Epithelial cell of proximal tubule (primary cell): Measurements from ENCODE around the gene LEMD3. TPM values are rescaled to one million over a fixed set of nuclear protein-coding genes. Genes with fewer than 3 reads are reported as not detected.

Experiments used
- DNase-seq: peaks from one replicate; pipeline ENCODE4 v3.0.0-alpha.2; 2011; ENCODE audit warnings: low read depth
- H3K4me3 ChIP-seq: 2 replicates; pipeline ENCODE4 v1.5.1; 2011; ENCODE audit warnings: low read depth, mild to moderate bottlenecking, low read length
- total RNA-seq: library from RNA; depleted of rRNA; stranded (reverse); fragments of >200 nt; gene quantifications from 2 replicates; pipeline ENCODE4 v1.2.3, GENCODE V29; 2015
- TF ChIP-seq, protein P1 (sequence below): conservative IDR thresholded peaks from 2 replicates; pipeline ENCODE4 v1.5.1; 2012; ENCODE audit warnings: low read depth, mild to moderate bottlenecking, low read length

LEMD3 gene
- total RNA-seq, 1 donor from 2014 or later: 18.7 TPM

DNA sequence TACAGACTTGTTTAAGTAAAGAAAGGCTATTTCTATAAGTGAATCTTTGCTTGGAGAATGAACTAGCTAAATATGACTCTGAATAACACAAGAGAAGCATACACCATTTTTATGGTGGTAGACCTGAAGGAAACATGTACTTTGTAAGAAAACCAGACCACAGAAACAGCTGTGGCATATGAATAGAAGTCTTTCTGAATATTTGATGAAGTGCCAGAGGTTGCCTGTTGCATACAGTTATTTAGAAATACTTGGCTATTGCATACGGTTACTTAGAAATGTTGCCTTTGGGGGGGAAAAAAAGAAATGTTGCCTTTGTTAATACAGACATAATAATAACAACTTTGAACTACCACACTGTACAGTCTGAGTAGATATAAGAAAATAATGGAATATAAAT lies 16.8 kb upstream of the LEMD3 start:
- TF ChIP-seq, protein P1, sequence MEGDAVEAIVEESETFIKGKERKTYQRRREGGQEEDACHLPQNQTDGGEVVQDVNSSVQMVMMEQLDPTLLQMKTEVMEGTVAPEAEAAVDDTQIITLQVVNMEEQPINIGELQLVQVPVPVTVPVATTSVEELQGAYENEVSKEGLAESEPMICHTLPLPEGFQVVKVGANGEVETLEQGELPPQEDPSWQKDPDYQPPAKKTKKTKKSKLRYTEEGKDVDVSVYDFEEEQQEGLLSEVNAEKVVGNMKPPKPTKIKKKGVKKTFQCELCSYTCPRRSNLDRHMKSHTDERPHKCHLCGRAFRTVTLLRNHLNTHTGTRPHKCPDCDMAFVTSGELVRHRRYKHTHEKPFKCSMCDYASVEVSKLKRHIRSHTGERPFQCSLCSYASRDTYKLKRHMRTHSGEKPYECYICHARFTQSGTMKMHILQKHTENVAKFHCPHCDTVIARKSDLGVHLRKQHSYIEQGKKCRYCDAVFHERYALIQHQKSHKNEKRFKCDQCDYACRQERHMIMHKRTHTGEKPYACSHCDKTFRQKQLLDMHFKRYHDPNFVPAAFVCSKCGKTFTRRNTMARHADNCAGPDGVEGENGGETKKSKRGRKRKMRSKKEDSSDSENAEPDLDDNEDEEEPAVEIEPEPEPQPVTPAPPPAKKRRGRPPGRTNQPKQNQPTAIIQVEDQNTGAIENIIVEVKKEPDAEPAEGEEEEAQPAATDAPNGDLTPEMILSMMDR: no peak
- no peak overlapping the region for H3K4me3 ChIP-seq
- no peak for DNase-seq

DNA sequence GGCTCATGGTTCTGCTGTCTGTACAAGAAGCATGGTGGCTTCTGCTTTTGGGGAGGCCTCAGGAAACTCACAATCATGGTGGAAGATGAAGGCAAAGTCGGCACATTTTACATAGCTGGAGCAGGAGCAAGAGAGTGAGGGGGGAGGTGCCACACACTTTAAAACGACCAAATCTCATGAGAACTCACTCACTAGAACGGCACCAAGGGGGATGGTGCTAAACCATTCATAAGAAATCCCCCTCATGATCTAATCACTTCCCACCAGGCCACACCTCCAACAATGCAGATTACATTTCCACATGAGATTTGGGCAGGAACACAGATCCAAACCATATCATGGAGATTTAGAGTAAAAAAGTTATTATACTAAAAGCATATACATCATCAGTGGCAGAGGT lies 13.6 kb upstream of the LEMD3 start:
- TF ChIP-seq, protein P1: no peak
- no peak for DNase-seq
- no peak overlapping the region for H3K4me3 ChIP-seq

DNA sequence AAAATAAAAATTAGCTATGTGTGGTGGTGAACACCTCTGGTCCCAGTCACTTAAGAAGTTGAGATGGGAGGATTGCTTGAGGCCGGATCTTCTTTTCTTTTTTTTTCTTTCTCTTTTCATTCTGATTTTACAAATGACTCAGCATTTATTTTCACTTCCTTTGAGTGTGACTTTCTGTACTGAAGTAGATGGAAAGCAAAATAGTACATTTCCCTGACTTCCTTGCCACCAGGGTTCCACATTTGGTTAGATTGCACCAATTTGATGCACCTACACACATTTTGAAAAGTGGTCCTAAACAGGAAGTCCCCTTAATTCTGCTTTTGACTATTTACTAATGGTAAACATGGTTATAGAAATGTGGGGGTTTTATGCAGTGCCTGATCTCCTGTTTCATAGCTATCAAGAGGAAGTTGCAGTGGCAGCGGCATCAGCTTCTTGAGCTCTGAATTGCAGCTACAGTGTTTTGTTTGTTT lies 13.0 kb upstream of the LEMD3 start:
- H3K4me3 ChIP-seq: no peak overlapping the region
- TF ChIP-seq, protein P1: no peak
- no peak for DNase-seq

DNA sequence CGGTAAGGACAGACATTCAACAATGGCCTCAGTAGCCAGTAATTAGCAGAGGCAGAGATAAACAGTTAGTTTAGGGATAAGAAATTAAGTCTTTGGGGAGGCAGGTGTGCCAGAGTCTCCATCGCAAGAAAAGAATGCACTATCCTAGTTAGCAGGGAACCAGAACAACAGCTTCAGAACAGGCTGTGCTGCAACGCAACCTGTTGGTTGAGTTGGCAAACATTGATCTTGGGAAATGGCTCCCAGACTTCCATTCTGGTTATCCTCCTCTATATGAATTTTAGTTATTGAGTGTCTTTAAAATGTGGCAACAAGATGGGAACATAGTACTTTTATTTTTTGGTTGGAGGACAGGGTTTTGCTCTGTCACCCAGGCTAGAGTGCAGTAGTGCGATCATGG lies 12.3 kb upstream of the LEMD3 start:
- H3K4me3 ChIP-seq: no peak overlapping the region
- TF ChIP-seq, protein P1: no peak
- DNase-seq: no peak

DNA sequence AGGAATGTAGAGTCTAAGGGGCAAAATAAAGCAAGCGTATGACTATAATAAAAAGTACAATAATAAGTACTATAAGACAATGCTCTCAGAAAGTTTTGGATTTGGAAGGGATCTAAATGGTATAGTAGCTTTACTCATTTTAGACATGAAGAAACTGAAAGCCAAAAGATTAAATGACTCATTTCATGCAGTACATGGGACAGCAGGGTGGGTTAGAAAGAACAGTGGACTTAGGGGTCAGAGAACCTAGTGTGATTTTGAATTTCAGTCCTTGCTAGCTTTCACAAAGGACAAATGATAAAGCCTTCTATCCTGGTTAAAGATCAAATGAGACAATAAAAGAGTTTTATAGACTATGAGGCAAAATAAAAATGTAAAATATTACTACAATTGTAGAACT lies 6.8 kb upstream of the LEMD3 start:
- TF ChIP-seq, protein P1: no peak
- no peak overlapping the region for H3K4me3 ChIP-seq
- no peak for DNase-seq

DNA sequence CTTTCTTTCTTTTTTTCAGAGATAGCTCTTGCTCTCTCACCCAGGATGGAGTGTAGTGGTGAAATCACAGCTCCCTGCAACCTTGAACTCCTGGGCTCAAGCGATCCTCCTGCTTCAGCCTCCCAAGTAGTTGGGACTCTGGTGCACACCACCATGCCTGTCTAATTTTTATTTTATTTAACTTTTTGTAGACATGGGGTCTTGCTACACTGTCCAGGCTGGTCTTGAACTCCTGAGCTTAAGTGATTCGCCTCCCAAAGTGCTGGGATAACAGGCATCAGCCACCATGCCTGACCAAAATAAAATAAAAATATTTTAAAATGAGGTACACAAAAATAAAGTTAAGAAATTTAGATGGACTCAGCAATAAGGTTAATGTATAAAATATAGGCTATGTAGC lies 5.1 kb upstream of the LEMD3 start:
- H3K4me3 ChIP-seq: no peak overlapping the region
- DNase-seq: no peak
- TF ChIP-seq, protein P1: no peak

DNA sequence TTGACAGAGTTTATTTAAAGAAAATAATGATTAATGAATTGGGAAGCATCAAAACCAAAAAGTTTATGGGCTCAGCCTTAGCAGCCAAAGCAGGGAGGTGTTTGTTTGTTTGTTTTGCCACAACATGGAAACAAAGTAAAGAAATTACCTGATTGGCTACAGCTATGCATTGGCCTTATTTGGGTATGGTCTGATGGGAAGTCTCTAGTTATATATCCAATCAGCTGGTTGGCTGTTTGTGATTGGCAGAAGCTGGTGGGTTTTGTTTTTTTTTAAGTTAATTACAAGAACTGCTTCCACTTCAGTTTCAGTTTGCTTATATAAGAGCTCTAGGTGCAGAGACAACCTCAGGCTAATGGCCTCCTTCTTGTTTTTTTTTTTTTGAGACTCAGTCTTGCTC lies 4.6 kb upstream of the LEMD3 start:
- no peak for DNase-seq
- H3K4me3 ChIP-seq: no peak overlapping the region
- TF ChIP-seq, protein P1: no peak
